ELR (cell line): ENCODE measurements around the gene CREB5.

Experiments
- DNase-seq: peaks from one replicate; pipeline ENCODE4 v3.0.0-alpha.2; 2015; ENCODE audit warnings: low read depth

CREB5 gene

GRCh38 chr7:28435152-28435551, 22.8 kb downstream of the CREB5 start:
- no peak for DNase-seq

GRCh38 chr7:28435732-28436378, 23.5 kb downstream of the CREB5 start:
- DNase-seq = no peak

- no peak for DNase-seq
Observed at GRCh38 chr7:28440055-28440601, 27.8 kb downstream of the CREB5 start.

- peak; percentile 47 for DNase-seq
Observed at GRCh38 chr7:28442540-28443420, 30.5 kb downstream of the CREB5 start.

- no peak for DNase-seq
Observed at GRCh38 chr7:28446131-28446530, 33.8 kb downstream of the CREB5 start.

GRCh38 chr7:28447071-28447470, 34.8 kb downstream of the CREB5 start:
- no peak for DNase-seq

- no peak for DNase-seq
Observed at GRCh38 chr7:28448708-28449107, 36.4 kb downstream of the CREB5 start.

- no peak for DNase-seq
Observed at GRCh38 chr7:28452681-28453080, 40.4 kb downstream of the CREB5 start.

GRCh38 chr7:28455486-28455885, 43.2 kb downstream of the CREB5 start:
- no peak for DNase-seq

- DNase-seq = no peak
Observed at GRCh38 chr7:28456044-28456443, 43.7 kb downstream of the CREB5 start.

- no peak for DNase-seq
Observed at GRCh38 chr7:28458732-28459131, 46.4 kb downstream of the CREB5 start.

- DNase-seq = no peak
Observed at GRCh38 chr7:28459306-28459705, 47.0 kb downstream of the CREB5 start.

GRCh38 chr7:28465697-28466096, 53.4 kb downstream of the CREB5 start:
- DNase-seq = no peak

GRCh38 chr7:28466341-28466740, 54.0 kb downstream of the CREB5 start:
- DNase-seq = no peak

- DNase-seq = no peak
Observed at GRCh38 chr7:28466885-28467284, 54.6 kb downstream of the CREB5 start.

GRCh38 chr7:28469562-28469961, 57.2 kb downstream of the CREB5 start:
- DNase-seq = no peak

- DNase-seq = no peak
Observed at GRCh38 chr7:28470344-28470743, 58.0 kb downstream of the CREB5 start.

GRCh38 chr7:28472332-28472731, 60.0 kb downstream of the CREB5 start:
- no peak for DNase-seq

GRCh38 chr7:28473571-28474281, 61.4 kb downstream of the CREB5 start:
- DNase-seq = no peak

- no peak for DNase-seq
Observed at GRCh38 chr7:28474282-28474638, 61.9 kb downstream of the CREB5 start.

- no peak for DNase-seq
Observed at GRCh38 chr7:28474640-28475039, 62.3 kb downstream of the CREB5 start.

GRCh38 chr7:28477041-28477442, 64.7 kb downstream of the CREB5 start:
- no peak for DNase-seq

- DNase-seq = no peak
Observed at GRCh38 chr7:28478656-28479055, 66.3 kb downstream of the CREB5 start.
